Sigmoid colon (tissue), 3 donors: Measurements from ENCODE around the gene DTD1.

Experiments used
- POLR2A ChIP-seq, 2 donors: fragments of 450-650 bp; IDR thresholded peaks; one replicate each; pipeline ENCODE4 v1.6.1; 2016; ENCODE audit warnings: antibody characterized with exemption in 2 of 2, mild to moderate bottlenecking in 2 of 2, moderate library complexity in 2 of 2
- TF ChIP-seq, protein P1 (sequence below), 4 experiments: fragments of 450-650 bp in 3 of 4; fragments of 200-600 bp in 1 of 4; IDR thresholded peaks; one replicate each; pipeline ENCODE4 v1.5.1; 2016 to 2019; ENCODE audit warnings: antibody characterized with exemption in 4 of 4, mild to moderate bottlenecking in 3 of 4, moderate library complexity in 2 of 4

DNA sequence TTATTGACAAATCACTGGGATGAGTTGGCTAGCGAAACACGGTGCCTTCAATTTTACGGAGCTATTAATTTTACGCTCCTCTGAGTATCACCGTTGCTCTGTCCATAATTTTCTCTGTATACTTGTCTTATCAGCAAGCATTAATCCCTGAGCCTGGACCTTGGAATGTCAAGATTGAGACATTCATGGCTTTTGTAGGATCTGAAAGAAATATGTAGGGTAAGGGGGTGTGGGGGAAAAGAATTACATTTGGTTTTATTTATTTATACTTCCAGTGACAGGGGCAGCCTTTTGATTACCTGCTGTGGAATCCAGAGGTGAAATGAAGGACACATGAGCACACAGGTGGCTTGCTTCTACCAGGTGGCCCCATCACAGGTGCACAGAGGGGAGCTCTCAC lies 46.6 kb downstream of the DTD1 start:
- TF ChIP-seq, protein P1, sequence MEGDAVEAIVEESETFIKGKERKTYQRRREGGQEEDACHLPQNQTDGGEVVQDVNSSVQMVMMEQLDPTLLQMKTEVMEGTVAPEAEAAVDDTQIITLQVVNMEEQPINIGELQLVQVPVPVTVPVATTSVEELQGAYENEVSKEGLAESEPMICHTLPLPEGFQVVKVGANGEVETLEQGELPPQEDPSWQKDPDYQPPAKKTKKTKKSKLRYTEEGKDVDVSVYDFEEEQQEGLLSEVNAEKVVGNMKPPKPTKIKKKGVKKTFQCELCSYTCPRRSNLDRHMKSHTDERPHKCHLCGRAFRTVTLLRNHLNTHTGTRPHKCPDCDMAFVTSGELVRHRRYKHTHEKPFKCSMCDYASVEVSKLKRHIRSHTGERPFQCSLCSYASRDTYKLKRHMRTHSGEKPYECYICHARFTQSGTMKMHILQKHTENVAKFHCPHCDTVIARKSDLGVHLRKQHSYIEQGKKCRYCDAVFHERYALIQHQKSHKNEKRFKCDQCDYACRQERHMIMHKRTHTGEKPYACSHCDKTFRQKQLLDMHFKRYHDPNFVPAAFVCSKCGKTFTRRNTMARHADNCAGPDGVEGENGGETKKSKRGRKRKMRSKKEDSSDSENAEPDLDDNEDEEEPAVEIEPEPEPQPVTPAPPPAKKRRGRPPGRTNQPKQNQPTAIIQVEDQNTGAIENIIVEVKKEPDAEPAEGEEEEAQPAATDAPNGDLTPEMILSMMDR (IDR thresholded peaks at IDR 0.05) = no peak
- TF ChIP-seq POLR2A (IDR thresholded peaks at IDR 0.05) = no peak
